Hepatocyte (in vitro differentiated cells): ENCODE results near the gene TPCN2.

Source experiments
- CTCF ChIP-seq: fragments of 200-600 bp; sonication (generic); IDR thresholded peaks from 2 replicates; pipeline ENCODE4 v1.5.1; 2016; ENCODE audit warnings: antibody characterized with exemption, mild to moderate bottlenecking; ENCODE audit not compliant: poor library complexity
- EZH2 ChIP-seq: fragments of 200-600 bp; sonication (generic); IDR thresholded peaks from 2 replicates; pipeline ENCODE4 v1.6.1; 2016; ENCODE audit warnings: antibody characterized with exemption, mild to moderate bottlenecking, borderline replicate concordance

GRCh38 chr11:69135420-69136363 lies 87.0 kb downstream of the TPCN2 start:
- TF ChIP-seq CTCF (no peak), EZH2 (no peak)
